Forelimb muscle (tissue), 1 donor: ENCODE results near the gene PDRG1. TPM values are rescaled to one million over a fixed set of nuclear protein-coding genes. Genes with fewer than 3 reads are reported as not detected.
"Not testable (repeated sequence)": the region's sequence is repeated elsewhere in the genome, so short reads cannot be mapped to it uniquely, and the experiment has no call there.

ENCODE experiments used
- DNase-seq: peaks from one replicate; pipeline ENCODE4 v3.0.0-alpha.2; 2013; ENCODE audit warnings: low read depth
- polyA plus RNA-seq: library from polyadenylated mRNA; unstranded; fragments of 120-200 nt; gene quantifications from one replicate; pipeline ENCODE4 v1.2.1, GENCODE V29; 2013; ENCODE audit not compliant: insufficient read length

PDRG1 gene
- polyA plus RNA-seq, 1 donor = 16.8 TPM

DNA sequence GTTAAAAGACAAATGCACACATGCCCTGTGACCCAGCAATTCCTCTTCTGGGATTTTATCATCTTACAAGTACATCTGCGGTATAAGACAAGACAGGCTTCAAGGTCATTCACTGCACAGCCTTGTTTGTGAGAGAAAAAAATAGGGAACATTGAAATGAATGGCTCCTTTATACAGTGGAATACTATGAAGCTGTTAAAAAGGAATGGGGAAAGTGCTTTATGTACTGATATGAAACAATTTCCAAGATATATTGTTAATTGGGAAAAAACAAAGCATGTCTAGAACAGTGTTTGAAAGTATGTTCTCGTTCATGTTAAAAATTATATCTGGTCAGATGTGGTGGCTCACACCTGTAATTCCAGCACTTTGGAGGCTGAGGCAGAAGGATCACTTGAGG lies 25.4 kb downstream of the PDRG1 start:
- no peak for DNase-seq

DNA sequence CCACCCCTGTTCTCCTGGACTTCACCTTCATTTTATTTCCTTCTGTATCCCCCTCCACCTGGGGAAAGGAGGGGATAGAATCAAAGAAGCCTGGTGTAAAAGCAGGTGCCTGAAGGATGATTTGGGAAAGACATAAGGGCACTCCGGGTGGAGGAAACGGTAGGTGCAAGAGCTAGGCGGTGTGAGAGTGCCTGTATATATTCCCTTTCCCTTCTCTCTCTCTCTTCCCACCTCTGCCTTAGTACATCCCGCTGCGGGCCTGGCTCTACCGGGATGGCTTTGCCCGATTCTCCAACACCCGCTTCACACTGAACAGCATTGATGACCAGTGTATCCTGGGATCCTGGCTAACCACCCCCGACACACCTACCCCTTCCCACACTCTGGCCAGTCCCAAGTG lies 26.2 kb downstream of the PDRG1 start:
- DNase-seq = no peak

DNA sequence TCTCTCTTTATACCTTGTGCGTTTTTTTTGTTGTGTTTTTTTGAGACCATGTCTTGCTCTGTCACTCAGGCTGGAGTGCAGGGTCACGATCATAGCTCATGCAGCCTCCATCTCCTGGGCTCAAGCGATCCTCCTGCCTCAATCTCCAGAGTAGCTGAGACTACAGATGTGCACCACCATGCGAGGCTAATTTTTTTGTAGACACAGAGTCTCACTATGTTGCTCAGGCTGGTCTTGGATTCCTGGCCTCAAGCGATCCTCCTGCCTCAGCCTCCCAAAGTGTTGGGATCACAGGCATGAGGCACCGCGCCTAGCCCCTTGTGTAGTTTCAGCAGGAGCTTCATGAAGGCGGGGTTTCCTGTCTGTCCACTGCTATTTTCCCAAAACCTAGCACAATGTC lies 27.3 kb downstream of the PDRG1 start:
- DNase-seq = no peak

DNA sequence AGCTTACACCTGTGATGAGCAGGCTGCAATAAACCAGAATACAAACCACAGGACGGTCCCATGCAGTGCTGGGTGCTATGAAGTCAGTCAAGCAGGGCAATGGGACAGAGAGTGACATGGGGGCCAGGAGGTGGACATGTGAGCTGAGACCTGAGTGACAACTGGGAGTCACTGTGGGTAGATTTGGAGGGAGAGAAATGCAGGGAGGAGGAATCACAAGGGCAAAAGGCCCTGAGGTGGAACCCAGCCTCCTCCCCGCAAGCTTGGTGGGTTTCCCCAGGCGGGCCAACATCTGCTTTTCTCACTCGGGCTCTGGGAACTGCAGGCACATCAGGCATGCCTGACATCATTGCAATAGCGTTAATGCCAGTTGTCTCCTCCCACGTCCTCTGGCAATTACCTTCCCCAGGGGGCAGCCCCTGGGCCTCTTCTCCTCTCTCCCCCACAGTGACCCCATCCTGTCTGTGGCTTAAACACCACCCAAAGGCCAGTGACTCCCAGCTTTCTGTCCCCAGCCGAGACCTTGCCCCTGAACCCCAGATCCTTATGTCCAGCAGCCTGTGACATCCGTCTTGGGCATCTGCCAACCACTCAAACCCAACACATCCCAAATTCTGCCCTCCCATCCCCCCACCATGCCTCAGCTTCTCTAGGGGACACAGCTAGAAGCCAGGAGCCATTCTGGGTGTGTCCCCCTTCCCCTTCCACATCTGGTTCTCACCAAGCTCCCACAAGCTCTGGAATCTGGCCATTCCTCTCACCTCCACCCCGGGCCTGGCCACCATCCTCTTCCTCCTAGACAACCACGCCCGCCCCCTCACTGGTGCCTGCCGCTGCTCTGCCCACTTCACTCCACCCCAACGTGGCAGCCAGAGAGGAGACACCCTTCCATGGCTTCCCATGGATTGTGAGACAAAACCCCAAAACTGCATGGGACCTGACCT lies 28.2 kb downstream of the PDRG1 start:
- no peak for DNase-seq

DNA sequence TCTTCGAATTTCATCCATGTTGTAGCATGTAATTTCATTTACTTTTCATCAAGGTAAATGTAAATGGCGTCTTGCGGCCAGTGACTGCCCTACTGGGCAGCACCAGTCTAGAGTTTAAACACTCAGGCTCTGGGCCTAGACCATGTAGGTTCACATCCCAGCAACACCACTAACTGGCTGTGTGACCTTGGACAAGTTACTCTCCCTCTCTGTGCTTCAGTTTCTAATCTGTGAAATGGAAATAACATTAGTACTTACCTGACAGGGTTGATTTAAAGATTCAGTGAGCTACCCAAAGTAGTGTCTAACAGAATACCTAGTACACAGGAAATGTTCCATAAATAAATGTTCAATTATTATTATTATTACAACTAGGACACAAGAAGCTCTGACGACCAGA lies 29.3 kb downstream of the PDRG1 start:
- DNase-seq = no peak

DNA sequence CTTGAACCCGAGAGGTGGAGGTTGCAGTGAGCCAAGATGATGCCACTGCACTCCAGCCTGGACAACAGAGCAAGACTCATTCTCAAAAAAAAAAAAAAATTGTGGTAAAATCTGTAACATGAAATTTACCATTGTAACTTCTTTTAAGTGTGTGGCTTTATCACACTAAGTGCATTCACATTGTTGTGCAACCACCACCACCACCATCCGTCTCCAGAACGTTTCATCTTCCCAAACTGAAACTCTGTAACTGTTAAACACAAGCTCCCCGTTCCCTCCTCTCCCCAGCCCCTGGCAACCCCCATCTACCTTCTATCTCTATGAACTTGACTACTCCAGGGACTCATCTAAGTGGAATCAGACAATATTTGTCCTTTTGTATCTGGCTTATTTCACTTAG lies 29.7 kb downstream of the PDRG1 start:
- DNase-seq = no peak

DNA sequence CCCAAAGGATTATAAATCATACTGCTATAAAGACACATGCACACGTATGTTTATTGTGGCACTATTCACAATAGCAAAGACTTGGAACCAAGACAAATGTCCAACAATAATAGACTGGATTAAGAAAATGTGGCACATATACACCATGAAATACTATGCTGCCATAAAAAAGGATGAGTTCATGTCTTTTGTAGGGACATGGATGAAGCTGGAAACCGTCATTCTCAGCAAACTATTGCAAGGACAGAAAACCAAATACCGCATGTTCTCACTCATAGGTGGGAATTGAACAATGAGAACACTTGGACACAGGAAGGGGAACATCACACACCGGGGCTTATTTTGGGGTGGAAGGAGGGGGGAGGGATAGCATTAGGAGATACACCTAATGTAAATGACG lies 30.4 kb downstream of the PDRG1 start:
- DNase-seq = not testable (repeated sequence)

DNA sequence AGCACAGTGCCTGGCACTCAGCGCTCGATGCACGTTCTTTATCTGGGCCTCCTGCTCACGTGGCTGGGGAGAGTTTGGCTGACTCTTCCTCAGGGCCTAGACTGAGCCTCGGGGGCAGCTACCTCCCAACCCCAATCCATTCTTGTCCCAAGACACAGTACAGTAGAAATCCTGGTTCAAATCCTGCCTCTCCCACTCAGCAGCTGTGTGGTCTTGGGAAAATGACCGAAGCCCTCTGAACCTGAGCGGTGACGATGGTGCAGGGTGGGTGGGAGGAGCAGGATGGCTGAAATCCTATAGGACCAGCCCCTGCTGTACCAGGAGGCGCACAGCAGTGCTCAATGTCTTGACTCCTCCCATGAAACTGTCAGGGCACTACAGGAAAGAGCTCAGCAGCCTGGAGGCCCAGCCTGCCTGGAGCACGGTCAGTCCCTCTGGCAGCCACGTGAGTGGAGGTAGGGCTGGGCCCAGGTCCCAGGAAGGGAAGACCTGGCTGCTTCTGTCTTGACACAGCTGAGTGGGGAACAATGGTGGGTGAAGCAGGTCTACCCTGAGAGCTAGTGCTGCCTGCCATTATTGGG lies 31.5 kb downstream of the PDRG1 start:
- DNase-seq = no peak

DNA sequence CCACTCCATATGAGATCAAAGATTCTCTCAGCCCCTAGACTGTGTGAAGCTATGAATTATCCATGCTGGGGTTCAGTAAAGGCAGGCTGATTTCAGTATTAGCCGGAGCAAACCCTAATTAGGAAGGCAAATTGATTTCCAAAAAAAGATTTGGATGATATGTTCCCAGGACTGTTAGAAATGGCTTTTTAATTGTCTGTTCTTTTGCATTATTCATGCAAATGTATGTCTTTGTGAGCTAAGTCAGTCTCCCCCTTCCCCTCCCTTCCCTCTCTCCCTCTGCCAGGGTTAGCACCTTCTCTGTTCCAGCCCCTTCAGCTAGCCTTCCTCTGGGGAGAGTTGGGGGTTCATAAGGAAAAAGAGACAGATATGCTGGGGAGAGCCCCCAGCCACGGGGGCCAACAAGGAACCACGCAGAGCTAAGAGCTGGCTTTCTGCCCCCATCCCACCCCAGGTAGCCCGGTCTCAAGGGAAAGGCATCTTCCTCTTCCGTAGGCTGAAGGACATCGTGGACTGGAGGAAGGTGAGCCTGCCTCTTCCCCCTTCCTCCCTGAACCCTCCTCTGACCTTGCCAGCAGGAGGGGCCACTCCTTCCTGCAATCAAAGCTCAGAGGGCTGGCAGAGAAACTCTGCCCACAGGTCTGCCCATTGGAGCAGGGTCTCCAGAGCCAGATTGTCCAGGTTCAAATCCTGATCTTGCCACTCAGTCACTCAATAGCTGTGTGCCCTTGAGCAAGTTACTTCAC lies 32.3 kb downstream of the PDRG1 start:
- no peak for DNase-seq

DNA sequence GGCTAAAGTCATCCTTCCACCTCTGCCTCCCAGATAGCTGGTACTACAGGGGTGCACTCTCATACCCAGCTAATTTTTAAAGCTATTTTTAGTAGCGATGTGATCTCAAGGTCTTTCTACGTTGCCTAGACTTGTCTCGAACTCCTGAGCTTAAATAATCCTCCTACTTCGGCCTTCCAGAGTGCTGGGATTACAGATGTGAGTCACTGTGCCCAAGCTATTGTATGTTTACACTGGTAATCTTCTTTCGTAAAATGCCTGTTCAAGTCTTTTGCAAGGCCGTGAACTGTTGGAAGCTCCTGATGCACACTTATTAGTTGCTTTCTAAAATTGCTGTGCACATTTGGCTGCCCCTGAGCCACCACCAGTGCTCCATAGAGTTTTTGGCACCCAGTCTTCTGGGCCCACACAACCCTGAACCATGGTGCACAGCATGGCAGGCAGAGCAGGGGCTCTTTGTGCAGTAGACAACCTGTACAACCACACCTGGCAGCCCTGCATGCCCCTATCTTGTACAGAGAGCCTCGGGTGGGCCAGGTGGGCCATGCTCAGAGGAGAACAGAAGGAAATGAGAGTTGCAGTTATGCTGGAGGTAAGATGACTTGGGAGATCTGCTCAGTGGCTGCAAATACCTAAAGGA lies 33.3 kb downstream of the PDRG1 start:
- DNase-seq = no peak

DNA sequence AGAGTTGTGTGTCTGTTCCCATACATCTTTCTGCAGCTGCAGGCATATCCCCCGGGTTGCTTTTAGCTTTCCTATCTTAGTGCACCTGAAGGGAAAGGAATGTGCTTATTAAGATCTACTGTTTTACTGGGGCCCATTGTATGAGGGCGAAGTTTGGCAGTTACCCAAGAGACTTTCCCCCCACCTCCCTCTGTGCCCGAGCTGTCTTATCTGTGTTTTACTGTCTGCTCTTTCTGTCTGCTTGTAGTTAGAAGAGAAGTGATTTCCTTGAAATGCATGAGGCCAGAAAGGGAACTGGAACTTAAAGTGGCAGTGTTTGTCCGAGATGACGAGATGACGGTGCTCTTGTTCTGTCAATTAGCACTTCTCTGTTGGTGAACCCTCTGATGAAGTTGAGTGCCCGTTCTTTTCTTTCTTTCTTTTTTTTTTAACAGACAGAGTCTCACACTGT lies 33.9 kb downstream of the PDRG1 start:
- not testable (repeated sequence) for DNase-seq

DNA sequence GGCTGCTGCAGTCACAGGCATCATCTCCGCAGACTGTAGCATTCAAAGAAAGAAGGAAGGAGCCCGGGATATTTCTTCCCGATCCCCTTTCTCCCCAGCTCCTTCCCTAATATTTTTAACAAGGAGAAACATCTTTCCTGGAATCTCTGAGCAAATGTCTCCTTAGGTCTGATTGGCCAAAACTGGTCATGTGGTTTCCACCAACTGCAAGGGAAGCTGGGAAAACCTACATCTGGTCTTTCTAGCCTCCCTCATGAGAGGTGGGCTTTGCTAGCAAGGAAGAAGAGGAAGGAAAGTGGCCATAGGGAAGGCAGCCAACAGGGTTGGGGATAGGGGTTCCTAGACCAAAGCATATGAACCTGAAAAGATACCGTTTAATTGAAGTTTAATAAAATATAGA lies 35.1 kb downstream of the PDRG1 start:
- no peak for DNase-seq

DNA sequence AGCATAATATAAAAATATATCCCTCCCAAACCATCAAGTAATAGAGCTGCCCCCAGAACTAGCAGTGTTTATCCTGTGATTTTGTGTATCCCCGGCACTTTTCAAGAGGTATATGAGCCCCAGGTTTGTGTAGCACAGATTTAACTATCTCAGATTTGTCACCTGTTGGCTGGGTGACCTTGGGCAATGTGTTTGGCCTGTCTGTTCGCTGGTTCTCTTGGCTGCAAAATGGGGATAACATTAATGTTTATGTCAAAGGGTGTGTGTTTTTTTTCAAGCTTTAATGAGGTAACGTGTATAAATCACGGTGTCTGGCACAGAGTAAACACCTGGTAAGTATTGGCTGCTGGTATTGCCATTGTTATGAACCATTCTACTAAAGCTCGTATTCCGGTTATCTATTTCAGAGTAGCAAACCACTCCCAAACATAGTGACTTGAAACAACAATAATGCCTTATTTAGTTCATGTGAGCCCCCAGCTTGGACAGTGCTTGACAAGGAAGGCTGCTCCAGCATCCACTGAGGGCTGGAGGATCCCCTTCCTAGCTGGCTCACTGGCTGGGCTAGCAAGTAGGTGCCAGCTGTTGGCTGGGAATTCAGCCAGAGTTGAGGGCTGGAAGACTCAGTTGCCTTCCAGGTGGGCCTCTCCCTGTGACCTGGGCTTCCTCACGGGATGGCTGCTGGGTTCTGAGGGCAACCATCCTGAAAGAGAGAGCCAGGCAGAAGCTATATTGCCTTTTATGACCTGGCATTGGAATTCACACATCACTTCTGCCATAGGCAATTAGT lies 36.2 kb downstream of the PDRG1 start:
- DNase-seq = no peak

DNA sequence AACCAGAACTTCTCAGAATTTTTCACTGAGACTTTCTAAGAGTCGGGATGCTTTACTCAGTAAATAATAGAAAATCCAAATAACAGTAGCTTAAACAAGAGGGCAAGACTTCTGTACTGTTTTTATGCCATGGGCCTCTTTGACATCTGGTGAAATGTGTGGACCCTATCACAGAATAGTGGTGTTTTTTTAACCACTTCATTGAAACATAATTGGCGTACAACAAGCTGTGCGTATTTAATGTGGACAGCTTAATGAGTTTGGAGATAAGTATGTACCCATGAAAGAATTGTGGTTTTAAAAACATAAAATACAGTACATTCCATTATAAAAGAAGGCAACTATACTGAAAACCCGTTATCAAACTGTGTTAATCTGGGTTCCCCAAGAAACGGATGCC lies 37.7 kb downstream of the PDRG1 start:
- no peak for DNase-seq

DNA sequence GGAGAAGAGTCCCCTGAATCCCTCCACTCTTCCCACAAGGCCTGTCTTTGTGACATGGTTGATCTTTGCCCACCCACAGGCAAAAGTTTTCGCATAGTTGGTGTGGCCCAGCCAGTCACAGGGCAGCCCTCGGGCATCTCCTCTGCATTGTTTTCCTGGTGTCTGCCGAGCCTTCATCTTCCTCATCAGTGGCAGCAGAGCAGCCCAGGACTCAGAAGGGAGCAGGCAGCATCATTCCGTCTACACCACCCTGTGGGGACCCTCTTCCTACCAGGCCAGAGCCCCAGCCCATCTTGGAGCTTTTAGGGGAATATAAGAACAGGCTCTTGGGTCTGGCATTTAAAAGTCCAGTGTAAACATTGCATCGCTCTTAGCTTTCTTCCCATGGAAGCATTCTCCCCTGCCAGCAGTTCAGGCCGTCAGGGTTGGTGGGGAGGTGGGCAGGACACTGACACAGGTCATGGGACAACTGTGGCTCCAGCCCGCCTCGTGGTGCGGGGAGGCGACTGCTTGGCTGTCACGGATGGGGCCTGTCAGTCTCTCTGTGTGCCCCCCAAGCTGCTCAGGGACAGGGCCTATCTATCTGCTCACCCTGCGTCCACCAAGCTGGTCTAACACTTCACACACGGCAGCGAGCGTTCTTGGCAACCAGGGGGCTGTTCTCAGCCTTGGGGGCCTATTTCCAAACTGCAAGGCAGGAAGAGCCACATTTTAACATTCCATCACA lies 38.3 kb downstream of the PDRG1 start:
- no peak for DNase-seq

DNA sequence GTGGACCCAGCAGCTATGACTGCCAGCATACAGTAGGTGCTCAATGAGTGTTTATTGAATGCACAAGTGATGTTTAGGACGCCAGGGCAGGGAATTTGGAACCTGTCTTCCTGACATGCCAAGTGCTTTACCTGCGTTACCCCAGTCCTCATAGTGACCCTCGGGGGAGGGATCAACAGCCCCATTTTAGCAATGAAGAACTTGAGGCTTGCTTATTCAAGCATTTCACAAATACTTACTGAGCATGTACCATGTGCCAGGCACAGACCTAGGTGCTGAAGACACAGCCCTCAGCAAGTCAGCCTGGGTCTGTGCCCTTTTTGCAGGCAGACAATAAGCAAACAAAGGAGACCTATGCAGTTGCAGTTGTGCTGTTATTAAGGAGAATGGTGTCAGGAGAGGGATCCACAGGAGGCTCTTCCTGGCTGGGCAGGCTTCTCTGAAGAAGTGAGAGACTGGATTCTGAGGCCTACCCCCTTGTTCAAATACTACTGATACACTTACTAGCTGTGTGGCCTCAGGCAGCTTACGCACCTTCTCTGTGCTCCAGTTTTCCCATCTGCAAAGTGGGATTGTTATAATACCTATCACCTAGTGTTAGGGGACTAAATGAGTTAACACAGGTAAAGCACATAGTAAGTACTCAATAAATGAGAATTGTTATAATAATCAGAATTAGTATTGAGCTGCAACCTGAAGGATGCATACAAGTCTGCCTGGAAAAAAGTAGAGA lies 41.6 kb downstream of the PDRG1 start:
- DNase-seq = no peak

DNA sequence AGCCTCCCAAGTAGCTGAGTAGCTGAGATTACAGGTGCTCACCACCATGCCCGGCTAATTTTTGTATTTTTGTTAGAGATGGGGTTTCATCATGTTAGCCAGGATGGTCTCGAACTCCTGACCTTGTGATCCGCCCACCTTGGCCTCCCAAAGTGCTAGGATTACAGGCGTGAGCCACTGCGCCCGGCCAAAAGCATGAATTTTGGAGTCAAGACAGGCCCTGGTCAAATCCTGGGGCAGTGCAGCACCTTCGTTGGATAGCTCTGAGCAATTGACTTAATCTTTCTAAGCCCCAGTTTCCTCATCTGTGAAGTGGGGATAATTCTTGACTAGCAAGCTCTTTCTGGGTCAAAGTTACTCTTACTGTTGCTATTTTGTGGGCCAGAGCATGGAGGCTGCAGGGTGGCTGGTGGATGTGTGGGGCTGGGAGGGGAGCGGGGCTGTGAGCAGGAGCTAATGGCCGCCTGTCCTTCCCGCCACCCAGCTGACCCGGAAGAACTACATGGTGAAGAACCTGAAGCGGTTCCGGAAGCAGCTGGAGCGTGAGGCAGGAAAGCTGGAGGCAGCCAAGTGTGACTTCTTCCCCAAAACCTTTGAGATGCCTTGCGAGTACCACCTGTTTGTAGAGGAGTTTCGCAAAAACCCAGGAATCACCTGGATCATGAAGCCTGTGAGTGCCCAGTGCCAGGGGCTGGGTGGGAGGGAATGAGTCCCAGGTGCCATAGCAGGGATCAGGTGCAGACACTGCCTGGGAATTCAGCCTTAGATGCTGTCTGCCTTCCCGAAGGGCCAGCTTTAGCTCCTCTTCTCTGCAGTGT lies 42.4 kb downstream of the PDRG1 start:
- no peak for DNase-seq

DNA sequence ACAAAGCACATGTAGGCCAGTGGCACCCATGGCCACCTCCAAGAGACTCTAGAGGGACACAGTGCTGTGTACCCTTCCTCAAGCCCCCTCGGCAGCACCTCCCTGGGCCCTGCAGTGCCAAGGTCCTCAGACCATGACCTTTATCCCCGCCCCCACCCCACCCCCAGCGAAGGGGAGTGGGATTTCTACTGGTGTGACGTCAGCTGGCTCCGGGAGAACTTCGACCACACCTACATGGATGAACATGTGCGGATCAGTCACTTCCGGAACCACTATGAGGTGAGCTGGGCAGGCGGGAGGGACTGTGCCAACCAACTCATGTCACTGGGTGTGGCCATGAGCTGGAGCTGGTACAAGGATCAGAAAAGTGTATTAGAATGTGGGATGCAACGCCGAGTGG lies 43.4 kb downstream of the PDRG1 start:
- DNase-seq = no peak

DNA sequence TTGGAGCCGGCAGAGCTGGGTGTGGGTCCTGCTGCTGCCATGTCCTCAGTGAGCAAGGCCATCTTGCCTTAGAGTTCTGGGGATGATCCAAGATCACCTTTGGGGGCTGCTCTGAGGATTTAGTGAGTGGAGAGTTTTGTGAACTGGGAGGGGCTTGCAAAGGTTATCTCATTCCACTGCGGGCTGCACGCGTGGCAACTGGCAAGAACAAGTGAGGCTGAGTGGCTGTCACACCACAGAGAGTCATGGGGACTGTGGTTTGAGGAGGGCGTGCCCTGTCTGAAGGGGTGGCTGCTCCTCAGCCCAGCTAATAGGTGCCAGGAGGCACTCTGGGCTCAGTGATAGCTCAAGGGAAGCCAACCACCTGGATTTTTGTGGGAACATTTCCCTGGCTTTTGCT lies 43.8 kb downstream of the PDRG1 start:
- DNase-seq = no peak
